Suprapubic skin (tissue), 4 donors: ENCODE data around the gene MED15. TPM values are rescaled to one million over a fixed set of nuclear protein-coding genes. Genes with fewer than 3 reads are reported as not detected.

Experiments
- DNase-seq, 2 donors: peaks; one replicate each; pipeline ENCODE4 v3.0.0-alpha.2; 2019; ENCODE audit warnings: low spot score in 2 of 2
- H3K27ac ChIP-seq: fragments of 200-600 bp; sonication (generic); one replicate; pipeline ENCODE4 v1.5.1; 2019
- H3K27me3 ChIP-seq: fragments of 200-600 bp; sonication (generic); one replicate; pipeline ENCODE4 v1.5.1; 2019
- H3K36me3 ChIP-seq: fragments of 200-600 bp; sonication (generic); one replicate; pipeline ENCODE4 v1.5.1; 2019
- H3K4me1 ChIP-seq: fragments of 200-600 bp; sonication (generic); one replicate; pipeline ENCODE4 v1.5.1; 2019
- H3K4me3 ChIP-seq: fragments of 200-600 bp; sonication (generic); one replicate; pipeline ENCODE4 v1.5.1; 2019; ENCODE audit warnings: mild to moderate bottlenecking
- H3K9me3 ChIP-seq: fragments of 200-600 bp; sonication (generic); one replicate; pipeline ENCODE4 v1.5.1; 2019
- EP300 ChIP-seq: sonication (generic); formaldehyde crosslinking; IDR thresholded peaks from one replicate; pipeline ENCODE4 v1.6.1; 2017; ENCODE audit warnings: antibody characterized with exemption
- POLR2A ChIP-seq, 2 donors: fragments of 450-650 bp; IDR thresholded peaks; one replicate each; pipeline ENCODE4 v1.6.1; 2017; ENCODE audit warnings: antibody characterized with exemption in 2 of 2, mild to moderate bottlenecking in 2 of 2, moderate library complexity in 2 of 2
- POLR2AphosphoS5 ChIP-seq, 3 donors: sonication (generic); formaldehyde crosslinking; IDR thresholded peaks; one replicate each; pipeline ENCODE4 v1.6.1; 2017; ENCODE audit warnings: antibody characterized with exemption in 3 of 3
- WGBS: methylation state at CpG from one replicate; pipeline ENCODE4 v1.1.5; 2018; 5-methylcytosine and 5-hydroxymethylcytosine counted together
- total RNA-seq, 4 donors: library from RNA; depleted of rRNA; stranded (reverse); fragments of >200 nt; gene quantifications; one replicate each; pipeline ENCODE4 v1.1.0, GENCODE V29; 2016
- TF ChIP-seq, protein P1 (sequence below), 2 donors: fragments of 200-600 bp in 1 of 2; fragments of 450-650 bp in 1 of 2; sonication (generic) in 1 of 2; IDR thresholded peaks; one replicate each; pipeline ENCODE4 v1.5.1; 2016 to 2019; ENCODE audit warnings: antibody characterized with exemption in 2 of 2, mild to moderate bottlenecking in 1 of 2, moderate library complexity in 1 of 2

Gene MED15
- total RNA-seq, 4 donors from 2014 or later = 59.8 to 163 (median 70.8) TPM

DNA sequence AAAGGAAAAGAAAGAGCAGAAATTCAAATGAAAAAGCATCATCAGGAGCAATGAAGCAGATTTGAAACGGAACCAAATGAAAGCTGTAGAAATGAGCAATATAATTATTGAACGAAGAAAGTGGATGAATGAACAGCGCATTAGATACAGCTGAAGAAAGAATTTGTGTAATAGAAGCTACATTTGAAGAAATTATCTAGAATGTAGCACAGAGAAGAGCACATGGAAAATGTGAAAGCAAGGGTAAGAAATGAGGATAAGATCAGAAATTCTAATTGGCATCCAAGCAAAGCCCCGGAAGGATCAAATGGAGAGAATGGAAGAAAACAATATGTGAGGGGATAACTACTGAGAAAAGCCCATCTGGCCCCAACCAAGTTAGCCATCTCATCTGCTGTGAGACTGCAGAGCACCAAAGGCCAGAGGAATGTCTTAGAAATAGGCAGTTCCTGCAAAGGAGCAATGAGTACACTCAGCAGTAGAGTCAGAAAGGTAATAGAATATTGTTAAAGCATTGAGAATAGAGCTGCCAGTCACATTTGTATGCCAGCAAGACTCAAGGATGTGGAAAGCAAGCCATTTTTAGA, 51.9 kb downstream of the MED15 start:
- Histone ChIP-seq H3K27me3 (no peaks in the 10 kb centered on the region), H3K36me3 (peaks cover 78% of the 10 kb centered on the region), H3K4me3 (no peak overlapping the region), H3K9me3 (no peaks in the 10 kb centered on the region), H3K27ac (no peak overlapping the region), H3K4me1 (peaks cover 20% of the 10 kb centered on the region)
- no peak for TF ChIP-seq EP300
- no peak for TF ChIP-seq POLR2A (IDR thresholded peaks at IDR 0.05)
- WGBS = 81% methylated on average over 4 of the region's 4 CpGs
- no peak for DNase-seq

DNA sequence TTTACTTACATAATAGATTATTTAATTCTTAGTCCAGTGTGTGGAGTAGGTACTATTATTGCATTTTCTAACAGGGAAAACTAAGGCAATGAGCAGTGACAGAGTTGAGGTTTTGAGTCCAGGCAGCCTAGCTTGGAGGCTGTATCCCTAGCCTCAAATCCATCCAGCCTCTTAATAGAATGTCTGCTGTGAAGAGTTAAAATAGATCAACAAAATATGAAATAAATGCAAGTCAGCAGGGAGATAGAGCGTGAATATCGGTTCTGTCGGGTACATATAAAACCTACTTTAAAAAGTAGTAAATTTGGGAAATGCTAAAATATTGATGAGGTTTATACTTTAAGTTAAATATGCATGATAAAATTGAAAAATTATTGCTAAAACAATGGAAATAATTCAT, 53.3 kb downstream of the MED15 start:
- TF ChIP-seq POLR2AphosphoS5 (IDR thresholded peaks at IDR 0.05) (no peak), POLR2A (IDR thresholded peaks at IDR 0.05) (no peak), EP300 (no peak)
- TF ChIP-seq, protein P1, sequence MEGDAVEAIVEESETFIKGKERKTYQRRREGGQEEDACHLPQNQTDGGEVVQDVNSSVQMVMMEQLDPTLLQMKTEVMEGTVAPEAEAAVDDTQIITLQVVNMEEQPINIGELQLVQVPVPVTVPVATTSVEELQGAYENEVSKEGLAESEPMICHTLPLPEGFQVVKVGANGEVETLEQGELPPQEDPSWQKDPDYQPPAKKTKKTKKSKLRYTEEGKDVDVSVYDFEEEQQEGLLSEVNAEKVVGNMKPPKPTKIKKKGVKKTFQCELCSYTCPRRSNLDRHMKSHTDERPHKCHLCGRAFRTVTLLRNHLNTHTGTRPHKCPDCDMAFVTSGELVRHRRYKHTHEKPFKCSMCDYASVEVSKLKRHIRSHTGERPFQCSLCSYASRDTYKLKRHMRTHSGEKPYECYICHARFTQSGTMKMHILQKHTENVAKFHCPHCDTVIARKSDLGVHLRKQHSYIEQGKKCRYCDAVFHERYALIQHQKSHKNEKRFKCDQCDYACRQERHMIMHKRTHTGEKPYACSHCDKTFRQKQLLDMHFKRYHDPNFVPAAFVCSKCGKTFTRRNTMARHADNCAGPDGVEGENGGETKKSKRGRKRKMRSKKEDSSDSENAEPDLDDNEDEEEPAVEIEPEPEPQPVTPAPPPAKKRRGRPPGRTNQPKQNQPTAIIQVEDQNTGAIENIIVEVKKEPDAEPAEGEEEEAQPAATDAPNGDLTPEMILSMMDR (IDR thresholded peaks at IDR 0.05) = no peak

DNA sequence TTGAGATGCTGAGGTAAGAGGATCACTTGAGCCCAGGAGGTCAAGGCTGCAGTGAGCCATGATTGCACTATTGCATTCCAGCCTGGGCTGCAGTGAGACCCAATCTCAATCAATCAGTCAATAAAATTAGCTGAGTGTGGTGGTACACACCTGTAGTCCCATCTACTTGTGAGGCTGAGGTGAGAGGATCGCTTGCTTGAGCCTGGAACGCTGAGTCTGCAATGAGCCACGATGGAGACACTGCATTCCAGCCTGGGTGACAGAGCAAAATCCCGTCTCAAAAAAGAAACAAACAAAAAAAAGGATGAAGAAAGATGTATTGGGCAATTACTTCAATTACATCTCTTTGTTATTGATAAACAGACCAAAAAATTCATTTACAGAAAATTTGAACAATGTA, 54.5 kb downstream of the MED15 start:
- Histone ChIP-seq H3K9me3 (no peaks in the 10 kb centered on the region), H3K27me3 (no peaks in the 10 kb centered on the region), H3K36me3 (peaks cover 79% of the 10 kb centered on the region), H3K4me3 (no peak overlapping the region), H3K4me1 (peaks cover 23% of the 10 kb centered on the region), H3K27ac (no peak overlapping the region)
- TF ChIP-seq EP300 = no peak
- WGBS = 79% methylated on average over 4 of the region's 4 CpGs
- DNase-seq = peak in 1 of 2 donors; percentile 5

More for the DNA sequence above, 53.3 kb downstream of the MED15 start:
- 96% methylated on average over 3 of the region's 3 CpGs for WGBS
- H3K27me3 ChIP-seq = no peaks in the 10 kb centered on the region
- H3K4me1 ChIP-seq = peaks cover 17% of the 10 kb centered on the region
- DNase-seq = no peak
- no peak overlapping the region for H3K27ac ChIP-seq
- H3K36me3 ChIP-seq = peaks cover 76% of the 10 kb centered on the region
- no peaks in the 10 kb centered on the region for H3K9me3 ChIP-seq
- no peak overlapping the region for H3K4me3 ChIP-seq

DNA sequence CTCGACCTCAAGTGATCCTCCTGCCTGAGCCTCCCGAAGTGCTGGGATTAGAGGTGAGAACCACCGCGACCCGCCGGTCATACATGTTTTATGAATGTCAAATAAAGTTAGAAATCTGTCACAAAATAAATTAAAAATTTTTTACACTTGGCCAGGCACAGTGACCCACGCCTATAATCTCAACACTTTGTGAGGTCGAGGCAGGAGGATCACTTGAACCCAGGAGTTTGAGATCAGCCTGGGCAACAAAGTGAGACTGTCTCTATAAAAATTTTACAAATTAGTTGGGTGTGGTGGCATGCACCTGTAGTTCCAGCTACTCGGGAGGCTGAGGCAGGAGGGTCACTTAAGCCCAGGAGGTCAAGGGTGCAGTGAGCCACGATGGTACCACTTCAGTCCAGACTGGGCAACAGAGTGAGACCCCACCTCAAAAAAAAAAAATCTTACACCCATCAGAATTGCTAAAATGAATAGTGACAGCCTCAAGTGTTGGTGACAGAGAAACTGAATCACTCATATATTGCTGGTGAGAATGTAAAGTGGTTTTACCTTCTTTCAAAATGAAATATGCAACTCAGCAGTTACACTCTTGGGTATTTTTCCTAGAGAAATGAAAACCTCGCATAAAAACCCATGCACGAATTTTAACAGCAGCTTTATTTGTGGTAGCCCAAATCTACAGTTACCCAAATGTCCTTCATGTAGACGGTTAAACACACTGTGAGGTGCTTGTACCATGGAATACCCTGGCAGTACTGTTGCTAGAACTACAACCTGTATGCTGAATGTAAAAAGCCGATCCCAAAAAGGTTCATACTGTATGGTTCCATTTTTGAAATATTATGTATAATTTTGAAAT, 55.4 kb downstream of the MED15 start:
- H3K9me3 ChIP-seq = no peaks in the 10 kb centered on the region
- no peak for TF ChIP-seq EP300
- TF ChIP-seq POLR2A (IDR thresholded peaks at IDR 0.05) = no peak
- peaks cover 26% of the 10 kb centered on the region for H3K4me1 ChIP-seq
- H3K27me3 ChIP-seq = no peaks in the 10 kb centered on the region
- peaks cover 79% of the 10 kb centered on the region for H3K36me3 ChIP-seq
- WGBS = 93% methylated on average over 14 of the region's 14 CpGs
- H3K27ac ChIP-seq = no peak overlapping the region
- H3K4me3 ChIP-seq = no peak overlapping the region
- DNase-seq = peak in 1 of 2 donors; percentile 45

DNA sequence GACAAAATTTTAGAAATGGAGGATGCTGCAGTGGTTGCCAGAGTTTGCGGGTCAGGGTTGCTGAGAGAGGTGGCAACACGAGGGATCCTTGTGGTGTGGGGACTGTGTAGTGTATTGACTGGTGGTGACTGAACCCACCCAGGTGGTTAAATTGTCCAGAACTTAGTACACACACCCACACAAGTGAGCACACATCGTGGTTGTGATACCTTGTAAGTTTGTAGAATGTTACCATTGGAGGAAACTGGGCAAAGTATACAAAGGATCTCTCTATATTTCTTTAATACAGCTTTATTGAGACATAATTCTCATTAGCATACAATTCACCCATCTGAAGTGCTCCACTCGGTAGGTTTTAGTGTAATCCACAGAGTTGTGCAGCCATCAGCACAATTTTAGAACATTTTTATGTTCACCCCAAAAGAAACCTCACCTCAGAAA, 56.1 kb downstream of the MED15 start:
- peaks cover 79% of the 10 kb centered on the region for H3K36me3 ChIP-seq
- DNase-seq = peak in 1 of 2 donors; percentile 15
- H3K4me1 ChIP-seq = peaks cover 32% of the 10 kb centered on the region
- TF ChIP-seq EP300 (no peak), POLR2A (IDR thresholded peaks at IDR 0.05) (no peak), POLR2AphosphoS5 (IDR thresholded peaks at IDR 0.05) (no peak)
- TF ChIP-seq, protein P1 (IDR thresholded peaks at IDR 0.05) = no peak
- H3K27ac ChIP-seq = no peak overlapping the region
- no peak overlapping the region for H3K4me3 ChIP-seq
- 74% methylated on average over 4 of the region's 4 CpGs for WGBS
- H3K9me3 ChIP-seq = no peaks in the 10 kb centered on the region
- no peaks in the 10 kb centered on the region for H3K27me3 ChIP-seq

DNA sequence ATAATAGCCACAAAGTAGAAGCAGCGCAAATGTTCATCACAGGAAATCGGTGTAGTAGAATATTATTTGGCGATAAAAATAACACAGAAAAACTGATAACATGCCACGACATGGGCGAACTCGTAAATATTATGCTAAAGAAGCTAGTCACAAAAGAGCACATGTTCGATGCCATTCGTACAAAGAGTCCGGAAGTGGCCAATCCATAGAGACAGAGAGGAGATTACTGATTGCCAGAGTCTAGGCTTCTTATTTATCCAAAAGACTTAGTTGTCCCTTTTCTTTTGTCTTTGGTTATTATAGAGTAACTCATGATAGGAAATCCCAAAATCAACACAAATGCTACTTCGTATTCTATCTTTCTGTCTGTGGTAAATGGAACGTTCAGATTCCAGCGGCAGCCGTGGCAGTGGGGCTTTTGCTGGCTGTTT, 56.5 kb downstream of the MED15 start:
- peaks cover 79% of the 10 kb centered on the region for H3K36me3 ChIP-seq
- TF ChIP-seq POLR2AphosphoS5 (IDR thresholded peaks at IDR 0.05) = no peak
- no peak for TF ChIP-seq EP300
- TF ChIP-seq POLR2A (IDR thresholded peaks at IDR 0.05) = no peak
- TF ChIP-seq, protein P1 (IDR thresholded peaks at IDR 0.05) = no peak
- H3K4me3 ChIP-seq = no peak overlapping the region
- no peaks in the 10 kb centered on the region for H3K9me3 ChIP-seq
- H3K4me1 ChIP-seq = peaks cover 37% of the 10 kb centered on the region
- H3K27me3 ChIP-seq = no peaks in the 10 kb centered on the region
- 54% methylated on average over 13 of the region's 13 CpGs for WGBS
- DNase-seq = no peak
- no peak overlapping the region for H3K27ac ChIP-seq
